ENCODE data around the gene EDAR. TPM values are rescaled to one million over a fixed set of nuclear protein-coding genes. Genes with fewer than 3 reads are reported as not detected.

EDAR gene
- total and polyA plus RNA-seq, 2 of the 8 experiments (the other 6 are each of a cell fraction or from before 2014, with no cell fraction given) = not detected

DNA sequence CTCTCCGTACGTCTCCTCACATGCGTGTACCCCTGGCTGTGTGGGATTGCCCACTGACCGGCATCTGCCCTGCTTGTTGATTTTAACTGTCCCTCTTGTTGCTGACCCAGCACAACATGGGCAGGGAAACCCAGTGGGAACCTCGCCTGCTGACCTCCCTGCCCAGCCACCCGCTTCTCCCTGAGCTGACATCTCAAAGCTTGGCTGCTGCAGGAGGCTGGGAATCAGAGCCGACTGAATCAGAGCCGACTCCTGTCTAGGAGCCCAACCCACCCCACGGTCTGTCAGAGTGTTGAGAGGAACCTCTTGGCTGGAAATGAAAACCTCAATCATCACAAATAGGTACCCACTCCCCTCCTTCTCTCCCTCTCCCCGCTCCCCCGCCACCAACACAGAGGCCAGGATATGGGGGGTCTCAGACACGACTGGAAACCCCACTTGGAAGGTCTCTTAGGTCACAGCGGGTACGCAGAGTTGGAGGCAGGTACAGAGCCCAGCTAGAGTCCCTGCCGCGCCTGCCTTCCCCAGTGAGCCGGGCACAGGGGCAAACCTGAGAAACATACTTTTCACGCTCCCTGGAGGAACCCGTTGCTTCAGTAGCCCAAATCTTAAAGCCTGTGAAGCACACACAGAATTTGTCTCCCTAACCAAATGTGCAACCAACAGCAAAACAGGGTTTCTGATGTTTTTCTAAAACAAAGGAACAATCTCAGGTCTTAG is 784 bp downstream of the EDAR start:
- WGBS, 2 experiments (ENCODE audit: extremely low coverage in 1 of 2, insufficient coverage in 1 of 2, insufficient read length in 1 of 2, insufficient replicate concordance in 2 of 2, low coverage in 1 of 2, low lambda C conversion rate in 2 of 2, missing lambda C conversion rate in 1 of 2) = 85% methylated on average over 17 of the region's 19 CpGs; no CpG with 5 or more reads in 1 of the 2 experiments
- H2BK120ac ChIP-seq (replicated peaks; ENCODE audit: low read depth, low read length) = no peak overlapping the region
- no peaks in the 10 kb centered on the region for H3K79me2 ChIP-seq (ENCODE audit: control insufficient read depth in 1 of 2, insufficient read depth in 2 of 2, low read length in 2 of 2)
- H3K27ac ChIP-seq (ENCODE audit: low read depth, low read length) = no peak overlapping the region
- FAIRE-seq (no peak), DNase-seq (ENCODE audit: low read depth in 1 of 2, low spot score in 2 of 2) (no peak)
- CTCF ChIA-PET (ENCODE audit: partially characterized antibody) = interaction anchor here (0.6 to 2.7 kb wide), 24 partner anchors 10 to 689 kb away, joined by 3 to 22 read pairs (median 3); no protein-coding TSS in a partner anchor
- no peak overlapping the region for H3K9ac ChIP-seq (replicated peaks in 1 of 4; ENCODE audit: extremely low read depth in 1 of 4, low read depth in 3 of 4, low read length in 3 of 4)
- no peak overlapping the region for H4K5ac ChIP-seq (ENCODE audit: insufficient read length, low read depth, low read length)
- no peaks in the 10 kb centered on the region for H3K36me3 ChIP-seq (ENCODE audit: control insufficient read depth in 2 of 4, insufficient read depth in 4 of 4, low read length in 3 of 4)
- H3K4me3 ChIP-seq (ENCODE audit: extremely low read depth in 1 of 4, insufficient read depth in 2 of 4, low read depth in 3 of 4, low read length in 4 of 4) = no peak overlapping the region
- H3K14ac ChIP-seq (ENCODE audit: insufficient read length) = no peak overlapping the region
- TF ChIP-seq SIN3A (conservative IDR thresholded peaks at IDR 0.05 in 1 of 2, IDR thresholded peaks at IDR 0.05 in 1 of 2; ENCODE audit: low read depth in 1 of 2, low read length in 2 of 2) (no peak), KDM5A (IDR thresholded peaks at IDR 0.05; ENCODE audit: low read length) (no peak), PHF8 (conservative IDR thresholded peaks at IDR 0.05; ENCODE audit: low read depth, low read length) (no peak), HDAC6 (IDR thresholded peaks at IDR 0.05; ENCODE audit: low read depth, low read length) (no peak), NANOG (IDR thresholded peaks at IDR 0.05; ENCODE audit: insufficient read depth, low read depth, low read length, poor library complexity, severe bottlenecking) (no peak), TAF1 (IDR thresholded peaks at IDR 0.05; ENCODE audit: low read depth, low read length) (no peak)
- POLR2A ChIA-PET (ENCODE audit: partially characterized antibody) = no interaction called here
- no peaks in the 10 kb centered on the region for H4K20me1 ChIP-seq (replicated peaks in 1 of 2; ENCODE audit: control insufficient read depth in 1 of 2, insufficient read depth in 2 of 2, low read length in 2 of 2)
- H2AK5ac ChIP-seq (ENCODE audit: low read depth, low read length) = no peak overlapping the region
- no peak overlapping the region for H2BK5ac ChIP-seq (ENCODE audit: low read depth, low read length)
- no peak overlapping the region for H3K56ac ChIP-seq (replicated peaks; ENCODE audit: insufficient read length, low read depth, low read length)
- no peaks in the 10 kb centered on the region for H3K9me3 ChIP-seq (ENCODE audit: insufficient read depth in 2 of 2, low read depth in 1 of 2, low read length in 1 of 2)
- no peaks in the 10 kb centered on the region for H3K79me1 ChIP-seq (ENCODE audit: low read depth, low read length)
- H3K27me3 ChIP-seq (replicated peaks in 1 of 4; ENCODE audit: control insufficient read depth in 3 of 4, extremely low read depth in 1 of 4, insufficient read depth in 3 of 4, low read length in 3 of 4) = no peaks in the 10 kb centered on the region
- no peaks in the 10 kb centered on the region for H3K23me2 ChIP-seq (ENCODE audit: low read depth, low read length)
- no peak overlapping the region for H3K4me2 ChIP-seq (ENCODE audit: insufficient read depth in 1 of 2, low read depth in 2 of 2, low read length in 2 of 2)
- 0 out of 2 replicates have a peak overlapping the region, but pooled peaks have one; percentile 27 for H2BK12ac ChIP-seq (ENCODE audit: low read depth, low read length)
- H3K18ac ChIP-seq (ENCODE audit: extremely low read depth, low read length) = no peak overlapping the region
- no peak overlapping the region for H3K23ac ChIP-seq (ENCODE audit: insufficient read length)
- no peak overlapping the region for H4K91ac ChIP-seq (replicated peaks; ENCODE audit: insufficient read length, low read length)
- H2AFZ ChIP-seq (ENCODE audit: low read length) = no peak overlapping the region
- no peaks in the 10 kb centered on the region for H3K4me1 ChIP-seq (replicated peaks in 1 of 4; ENCODE audit: control insufficient read depth in 3 of 4, insufficient read depth in 4 of 4, low read length in 3 of 4)
- H4K8ac ChIP-seq (ENCODE audit: extremely low read depth, insufficient read depth, low read length) = no peak overlapping the region
- H2BK20ac ChIP-seq (ENCODE audit: low read length) = no peak overlapping the region
- no peak overlapping the region for H2BK15ac ChIP-seq (ENCODE audit: low read length)
- H3K4ac ChIP-seq (replicated peaks; ENCODE audit: insufficient read length, low read depth, low read length) = no peak overlapping the region

Data from H1 (cell line).